T-cell (primary cell): Measurements from ENCODE around the gene SLC25A22. TPM values are rescaled to one million over a fixed set of nuclear protein-coding genes. Genes with fewer than 3 reads are reported as not detected.

Experiments used
- ATAC-seq, 4 experiments: fragments of 200-7000 bp in 3 of 4; fragments of 150-1000 bp in 1 of 4; cut with Tn5 transposase; replicated peaks in 1 of 4; 1 replicate in 3 of 4; 2 replicates in 1 of 4; pipeline ENCODE4 v1.10.0; 2021; ENCODE audit warnings: moderate library complexity in 3 of 4, mild to moderate bottlenecking in 2 of 4, moderate number of reproducible peaks in 1 of 4
- CTCF ChIA-PET, 2 donors: fragments of 300-600 bp; sonication (Branson Sonifier 250); formaldehyde crosslinking; loops; one replicate each; lab custom pipeline; 2022; ENCODE audit warnings: antibody characterized with exemption in 2 of 2; lab: Charles Lee
- POLR2A ChIA-PET, 2 donors: fragments of 300-600 bp; sonication (Branson Sonifier 250); formaldehyde crosslinking; loops; one replicate each; lab custom pipeline; 2022; ENCODE audit warnings: antibody characterized with exemption in 2 of 2; lab: Charles Lee
- DNase-seq, 35 experiments: peaks; one replicate each; pipeline versions ENCODE4 v3.0.0 to v3.0.0-alpha.2; 2013 to 2023
- H3K27ac ChIP-seq: one replicate; pipeline ENCODE4 v1.5.1; 2013; ENCODE audit warnings: low read length
- H3K27me3 ChIP-seq, 2 experiments: replicated peaks in 1 of 2; 1 replicate in 1 of 2; 2 replicates in 1 of 2; pipeline versions ENCODE4 v1.6.1 to v1.7.0; 2013; ENCODE audit warnings: low read length in 1 of 2, mixed read lengths in 1 of 2; ENCODE audit not compliant: control insufficient read depth in 2 of 2, insufficient read depth in 2 of 2; ENCODE audit errors: extremely low read depth in 1 of 2
- H3K36me3 ChIP-seq, 2 donors: 1 replicate in 1 of 2; 2 replicates in 1 of 2; pipeline versions ENCODE4 v1.6.1 to v1.7.0; 2013; ENCODE audit warnings: low read length in 1 of 2; ENCODE audit not compliant: control insufficient read depth in 2 of 2, insufficient read depth in 1 of 2; ENCODE audit errors: extremely low read depth in 1 of 2
- H3K4me1 ChIP-seq, 2 experiments: 1 replicate in 1 of 2; 2 replicates in 1 of 2; pipeline versions ENCODE4 v1.6.1 to v1.7.0; 2013; ENCODE audit warnings: low read length in 2 of 2, mixed read lengths in 1 of 2; ENCODE audit not compliant: insufficient read depth in 2 of 2, control insufficient read depth in 1 of 2; ENCODE audit errors: extremely low read depth in 1 of 2
- H3K4me3 ChIP-seq, 2 donors: 1 replicate in 1 of 2; 2 replicates in 1 of 2; pipeline versions ENCODE4 v1.5.1 to v1.7.0; 2013; ENCODE audit warnings: mild to moderate bottlenecking in 2 of 2, low read length in 1 of 2, moderate library complexity in 1 of 2; ENCODE audit not compliant: control insufficient read depth in 1 of 2; ENCODE audit errors: extremely low read depth in 1 of 2
- H3K9me3 ChIP-seq: 2 replicates; pipeline ENCODE4 v1.7.0; 2013
- H3K27ac Mint-ChIP-seq, 2 donors: one replicate each; pipeline ENCODE4 v1.8.0; 2020 to 2021; ENCODE audit warnings: mild to moderate bottlenecking in 2 of 2, mixed read lengths in 2 of 2
- H3K27me3 Mint-ChIP-seq, 2 donors: one replicate each; pipeline ENCODE4 v1.8.0; 2021 to 2022; ENCODE audit warnings: mixed read lengths in 2 of 2
- H3K36me3 Mint-ChIP-seq: one replicate; pipeline ENCODE4 v1.8.0; 2021; ENCODE audit warnings: mixed read lengths
- H3K4me1 Mint-ChIP-seq, 3 donors: one replicate each; pipeline ENCODE4 v1.8.0; 2020 to 2022; ENCODE audit warnings: mixed read lengths in 3 of 3, mild to moderate bottlenecking in 1 of 3
- H3K4me3 Mint-ChIP-seq, 3 donors: one replicate each; pipeline ENCODE4 v1.8.0; 2020 to 2022; ENCODE audit warnings: mild to moderate bottlenecking in 3 of 3, mixed read lengths in 3 of 3, moderate library complexity in 3 of 3
- H3K9me3 Mint-ChIP-seq, 3 donors: one replicate each; pipeline ENCODE4 v1.8.0; 2020 to 2022; ENCODE audit warnings: mixed read lengths in 3 of 3
- WGBS: methylation state at CpG from one replicate; pipeline ENCODE4 v1.1.5; 2013; ENCODE audit warnings: missing lambda C conversion rate; ENCODE audit not compliant: insufficient coverage; 5-methylcytosine and 5-hydroxymethylcytosine counted together
- total RNA-seq, 35 experiments: library from RNA in 6 of 35; stranded (reverse) in 6 of 35; fragments of 120-200 nt in 1 of 35; gene quantifications; one replicate each; pipeline versions ENCODE4 v1.2.1 to v1.2.4 and lab custom pipeline; 2013 to 2026

The SLC25A22 gene
- total RNA-seq, 5 donors from 2014 or later (not counting 1 experiment from before 2014, with no cell fraction given): 22.4 to 37.4 (median 35.1) TPM

DNA sequence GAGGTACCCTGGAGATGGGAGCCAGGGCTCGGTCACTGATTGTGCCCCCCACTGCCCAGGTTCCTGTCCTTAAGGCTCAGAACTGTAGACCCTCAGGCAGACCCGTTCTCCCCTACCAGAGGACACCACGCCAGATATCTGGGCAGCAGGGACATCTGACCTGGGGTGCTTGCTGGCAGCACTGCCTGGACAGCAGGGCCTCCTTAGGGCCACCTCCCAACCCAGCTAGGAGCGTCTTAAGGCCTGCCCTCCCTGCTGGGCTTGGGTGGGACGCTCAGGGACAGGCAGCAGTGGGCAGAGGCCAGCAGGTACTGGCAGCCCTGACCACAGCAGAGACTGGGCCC, 41.2 kb upstream of the SLC25A22 start:
- ChIA-PET POLR2A (no interaction called here), CTCF (no interaction called here)
- no peak overlapping the region for H3K4me3 Mint-ChIP-seq
- DNase-seq: no peak
- no peaks in the 10 kb centered on the region for H3K9me3 Mint-ChIP-seq
- no peak overlapping the region for H3K27ac Mint-ChIP-seq
- Histone ChIP-seq H3K36me3 (peaks cover 5 to 26% of the 10 kb centered on the region in 2 donors), H3K4me1 (peaks cover 7 to 58% of the 10 kb centered on the region in 2 experiments), H3K27me3 (peaks cover 0 to 20% of the 10 kb centered on the region in 2 experiments), H3K27ac (no peak overlapping the region), H3K9me3 (no peaks in the 10 kb centered on the region), H3K4me3 (no peak overlapping the region)
- no peak for ATAC-seq
- no peaks in the 10 kb centered on the region for H3K27me3 Mint-ChIP-seq
- peaks cover 2% of the 10 kb centered on the region for H3K36me3 Mint-ChIP-seq
- 100% methylated on average over 5 of the region's 5 CpGs for WGBS
- peaks cover 14 to 32% (median 22%) of the 10 kb centered on the region in 3 donors for H3K4me1 Mint-ChIP-seq

DNA sequence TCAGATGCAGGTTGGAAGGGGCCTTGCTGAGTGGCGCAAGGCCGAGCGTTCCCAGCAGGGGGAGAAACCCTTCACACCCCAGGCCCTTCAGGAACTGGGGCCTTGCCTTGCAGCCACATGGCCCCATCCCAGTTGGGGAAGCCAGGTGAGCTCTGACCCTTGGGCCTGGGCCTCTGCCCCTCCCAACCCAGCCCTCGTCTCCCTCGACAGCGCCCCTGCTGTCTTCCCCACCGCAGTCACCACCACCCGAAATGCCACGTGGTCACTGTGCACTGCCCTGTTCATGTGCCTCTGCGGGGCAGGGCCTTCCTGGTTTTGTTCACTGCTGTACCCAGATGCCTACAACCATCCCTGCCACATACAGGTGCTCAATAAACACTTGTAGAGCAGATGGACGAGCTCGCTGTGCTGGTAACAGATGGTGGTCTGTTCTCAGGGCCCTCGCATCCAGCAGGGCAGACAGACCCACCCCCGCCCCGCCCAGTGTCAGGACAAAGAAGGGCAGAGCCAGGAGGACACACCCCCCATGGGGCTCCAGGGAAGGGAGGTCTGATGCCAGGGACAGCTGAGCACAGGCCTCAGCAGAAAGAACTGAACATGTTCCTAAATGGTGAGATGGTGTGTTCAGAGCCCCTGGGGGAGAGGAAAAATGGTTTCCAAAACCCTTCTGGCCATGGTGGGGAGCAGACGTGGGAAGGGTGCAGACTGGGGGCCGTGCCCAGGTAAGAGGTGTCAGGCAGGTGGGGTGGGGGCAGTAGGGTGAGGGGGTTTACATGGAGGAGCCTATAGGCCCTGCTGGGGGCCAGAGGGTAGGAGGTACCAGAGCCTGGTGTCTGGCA, 40.6 kb upstream of the SLC25A22 start:
- Mint-ChIP-seq H3K9me3 (no peaks in the 10 kb centered on the region), H3K4me3 (no peak overlapping the region), H3K4me1 (peaks cover 14 to 33% (median 23%) of the 10 kb centered on the region in 3 donors), H3K36me3 (peaks cover 2% of the 10 kb centered on the region), H3K27me3 (no peaks in the 10 kb centered on the region), H3K27ac (no peak overlapping the region)
- no peak overlapping the region for H3K4me3 ChIP-seq
- peaks cover 0 to 19% of the 10 kb centered on the region in 2 experiments for H3K27me3 ChIP-seq
- 80% methylated on average over 14 of the region's 17 CpGs for WGBS
- peaks cover 5 to 26% of the 10 kb centered on the region in 2 donors for H3K36me3 ChIP-seq
- CTCF ChIA-PET: no interaction called here
- no peaks in the 10 kb centered on the region for H3K9me3 ChIP-seq
- DNase-seq (no peak), ATAC-seq (no peak)
- no peak overlapping the region for H3K27ac ChIP-seq
- POLR2A ChIA-PET: no interaction called here
- H3K4me1 ChIP-seq: peaks cover 3 to 58% of the 10 kb centered on the region in 2 experiments

DNA sequence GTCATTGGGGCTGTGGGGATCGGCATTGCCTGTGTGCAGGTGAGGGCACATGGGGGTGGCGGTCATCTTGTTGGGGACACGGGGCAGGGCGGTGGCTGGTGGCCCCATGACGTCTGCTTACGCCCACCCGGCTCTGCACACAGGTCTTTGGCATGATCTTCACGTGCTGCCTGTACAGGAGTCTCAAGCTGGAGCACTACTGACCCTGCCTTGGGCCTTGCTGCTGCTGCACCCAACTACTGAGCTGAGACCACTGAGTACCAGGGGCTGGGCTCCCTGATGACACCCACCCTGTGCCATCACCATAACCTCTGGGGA, 39.9 kb upstream of the SLC25A22 start:
- POLR2A ChIA-PET: no interaction called here

DNA sequence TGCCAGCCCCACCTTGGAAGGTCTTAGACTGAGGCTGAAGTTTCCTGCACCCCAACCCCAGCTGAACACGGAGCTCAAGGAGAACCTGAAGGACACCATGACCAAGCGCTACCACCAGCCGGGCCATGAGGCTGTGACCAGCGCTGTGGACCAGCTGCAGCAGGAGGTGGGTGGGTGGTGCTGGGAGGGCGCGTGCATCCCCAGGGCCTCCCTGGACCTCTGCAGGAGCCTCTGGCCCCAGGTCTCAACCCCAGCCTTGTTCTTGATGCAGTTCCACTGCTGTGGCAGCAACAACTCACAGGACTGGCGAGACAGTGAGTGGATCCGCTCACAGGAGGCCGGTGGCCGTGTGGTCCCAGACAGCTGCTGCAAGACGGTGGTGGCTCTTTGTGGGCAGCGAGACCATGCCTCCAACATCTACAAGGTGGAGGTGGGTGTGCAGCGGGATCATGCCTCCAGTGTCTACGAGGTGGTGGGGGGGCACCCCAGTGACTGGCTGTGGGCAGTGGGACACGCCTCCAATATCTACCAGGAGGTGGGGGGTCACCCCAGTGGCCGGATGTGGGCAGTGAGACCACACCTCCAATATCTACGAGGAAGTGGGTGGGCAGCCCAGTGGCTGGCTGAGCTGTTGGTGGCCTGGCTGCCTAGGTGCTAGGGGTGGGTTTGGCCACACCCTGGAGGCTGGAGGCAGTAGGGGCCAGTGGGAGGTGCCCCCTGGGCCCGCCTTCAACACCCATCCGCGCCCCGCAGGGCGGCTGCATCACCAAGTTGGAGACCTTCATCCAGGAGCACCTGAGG, 39.3 kb upstream of the SLC25A22 start:
- no peaks in the 10 kb centered on the region for H3K9me3 ChIP-seq
- Mint-ChIP-seq H3K36me3 (peaks cover 2% of the 10 kb centered on the region), H3K27me3 (no peaks in the 10 kb centered on the region), H3K4me1 (peaks cover 14 to 30% (median 20%) of the 10 kb centered on the region in 3 donors), H3K4me3 (no peak overlapping the region), H3K27ac (no peak overlapping the region), H3K9me3 (no peaks in the 10 kb centered on the region)
- no peak for DNase-seq
- no peak overlapping the region for H3K4me3 ChIP-seq
- peaks cover 0 to 17% of the 10 kb centered on the region in 2 experiments for H3K27me3 ChIP-seq
- 96% methylated on average over 8 of the region's 22 CpGs for WGBS
- peaks cover 2 to 57% of the 10 kb centered on the region in 2 experiments for H3K4me1 ChIP-seq
- no peak overlapping the region for H3K27ac ChIP-seq
- ChIA-PET CTCF (interaction anchor here in 1 of 2 donors (0.6 to 0.7 kb wide), 2 partner anchors 23 to 28 kb away, joined by 4 to 10 read pairs; no protein-coding TSS in a partner anchor), POLR2A (no interaction called here)
- peaks cover 5 to 26% of the 10 kb centered on the region in 2 donors for H3K36me3 ChIP-seq
- no peak for ATAC-seq

More for the DNA sequence above, 39.9 kb upstream of the SLC25A22 start:
- Histone ChIP-seq H3K4me1 (peaks cover 2 to 55% of the 10 kb centered on the region in 2 experiments), H3K9me3 (no peaks in the 10 kb centered on the region), H3K4me3 (no peak overlapping the region), H3K27ac (no peak overlapping the region), H3K27me3 (peaks cover 0 to 15% of the 10 kb centered on the region in 2 experiments), H3K36me3 (peaks cover 5 to 26% of the 10 kb centered on the region in 2 donors)
- CTCF ChIA-PET: interaction anchor here in 1 of 2 donors (0.6 to 0.7 kb wide), 2 partner anchors 24 to 29 kb away, joined by 4 to 10 read pairs; no protein-coding TSS in a partner anchor
- no peak overlapping the region for H3K27ac Mint-ChIP-seq
- H3K9me3 Mint-ChIP-seq: no peaks in the 10 kb centered on the region
- ATAC-seq (no peak), DNase-seq (no peak)
- 84% methylated on average over 8 of the region's 8 CpGs for WGBS
- H3K4me3 Mint-ChIP-seq: no peak overlapping the region
- H3K36me3 Mint-ChIP-seq: peaks cover 2% of the 10 kb centered on the region
- no peaks in the 10 kb centered on the region for H3K27me3 Mint-ChIP-seq
- H3K4me1 Mint-ChIP-seq: peaks cover 14 to 30% (median 20%) of the 10 kb centered on the region in 3 donors

DNA sequence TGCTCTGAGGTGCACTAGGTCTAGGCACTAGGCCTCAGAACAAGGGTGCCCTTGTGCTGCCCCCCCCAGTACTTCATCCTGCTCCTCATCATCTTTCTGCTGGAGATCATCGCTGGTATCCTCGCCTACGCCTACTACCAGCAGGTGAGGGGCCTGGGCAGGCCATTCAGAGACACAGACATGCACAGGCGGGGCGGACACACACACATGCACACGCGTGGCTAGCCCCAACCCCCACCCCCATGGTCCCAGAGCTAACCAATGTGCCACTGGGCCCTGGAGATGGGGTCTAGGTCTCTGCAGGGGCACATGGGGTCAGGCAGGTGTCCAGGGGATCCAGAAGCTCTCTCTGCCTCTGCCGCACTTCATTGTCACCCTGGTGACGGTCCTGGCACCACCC, 38.6 kb upstream of the SLC25A22 start:
- ATAC-seq: no peak

DNA sequence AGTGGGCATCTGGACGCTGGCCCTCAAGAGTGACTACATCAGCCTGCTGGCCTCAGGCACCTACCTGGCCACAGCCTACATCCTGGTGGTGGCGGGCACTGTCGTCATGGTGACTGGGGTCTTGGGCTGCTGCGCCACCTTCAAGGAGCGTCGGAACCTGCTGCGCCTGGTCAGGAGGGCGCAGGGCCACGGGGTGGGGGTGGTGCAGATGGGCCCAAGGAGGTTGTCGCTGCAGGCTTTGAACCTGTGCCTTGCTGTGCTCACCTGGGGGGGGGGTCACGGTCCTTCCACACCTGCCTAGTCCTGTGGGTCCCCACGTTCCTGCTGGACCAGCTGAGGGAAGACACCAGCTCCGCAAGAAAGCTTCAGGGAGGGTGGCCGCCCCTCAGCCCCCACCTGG, 38.2 kb upstream of the SLC25A22 start:
- DNase-seq (no peak), ATAC-seq (no peak)
- Mint-ChIP-seq H3K9me3 (no peaks in the 10 kb centered on the region), H3K4me3 (no peak overlapping the region), H3K36me3 (peaks cover 2% of the 10 kb centered on the region), H3K27me3 (peaks cover 0 to 7% of the 10 kb centered on the region in 2 donors), H3K4me1 (peaks cover 20 to 35% (median 20%) of the 10 kb centered on the region in 3 donors), H3K27ac (no peak overlapping the region)
- Histone ChIP-seq H3K27me3 (peaks cover 0 to 28% of the 10 kb centered on the region in 2 experiments), H3K36me3 (peaks cover 5 to 26% of the 10 kb centered on the region in 2 donors), H3K4me3 (no peak overlapping the region), H3K9me3 (no peaks in the 10 kb centered on the region), H3K27ac (no peak overlapping the region), H3K4me1 (peaks cover 2 to 61% of the 10 kb centered on the region in 2 experiments)
- POLR2A ChIA-PET: no interaction called here
- CTCF ChIA-PET: no interaction called here
- WGBS: 95% methylated on average over 11 of the region's 14 CpGs

More for the DNA sequence above, 38.6 kb upstream of the SLC25A22 start:
- no peak overlapping the region for H3K27ac ChIP-seq
- ChIA-PET CTCF (no interaction called here), POLR2A (no interaction called here)
- Mint-ChIP-seq H3K4me3 (no peak overlapping the region), H3K27me3 (peaks cover 0 to 4% of the 10 kb centered on the region in 2 donors), H3K4me1 (peaks cover 20 to 34% (median 22%) of the 10 kb centered on the region in 3 donors), H3K36me3 (peaks cover 2% of the 10 kb centered on the region), H3K27ac (no peak overlapping the region), H3K9me3 (no peaks in the 10 kb centered on the region)
- no peak overlapping the region for H3K4me3 ChIP-seq
- H3K4me1 ChIP-seq: peaks cover 2 to 61% of the 10 kb centered on the region in 2 experiments
- H3K9me3 ChIP-seq: no peaks in the 10 kb centered on the region
- peaks cover 0 to 24% of the 10 kb centered on the region in 2 experiments for H3K27me3 ChIP-seq
- peaks cover 5 to 26% of the 10 kb centered on the region in 2 donors for H3K36me3 ChIP-seq
- DNase-seq: no peak
- WGBS: 90% methylated on average over 3 of the region's 9 CpGs
